Inferior parietal cortex (tissue), 1 donor: ENCODE results near the gene ADCY4.
"Not testable (repeated sequence)": the region's sequence is repeated elsewhere in the genome, so short reads cannot be mapped to it uniquely, and the experiment has no call there.

Source experiments
- DNase-seq: peaks from one replicate; pipeline ENCODE4 v3.0.0-alpha.2; 2016; ENCODE audit errors: extremely low spot score

Gene ADCY4

DNA sequence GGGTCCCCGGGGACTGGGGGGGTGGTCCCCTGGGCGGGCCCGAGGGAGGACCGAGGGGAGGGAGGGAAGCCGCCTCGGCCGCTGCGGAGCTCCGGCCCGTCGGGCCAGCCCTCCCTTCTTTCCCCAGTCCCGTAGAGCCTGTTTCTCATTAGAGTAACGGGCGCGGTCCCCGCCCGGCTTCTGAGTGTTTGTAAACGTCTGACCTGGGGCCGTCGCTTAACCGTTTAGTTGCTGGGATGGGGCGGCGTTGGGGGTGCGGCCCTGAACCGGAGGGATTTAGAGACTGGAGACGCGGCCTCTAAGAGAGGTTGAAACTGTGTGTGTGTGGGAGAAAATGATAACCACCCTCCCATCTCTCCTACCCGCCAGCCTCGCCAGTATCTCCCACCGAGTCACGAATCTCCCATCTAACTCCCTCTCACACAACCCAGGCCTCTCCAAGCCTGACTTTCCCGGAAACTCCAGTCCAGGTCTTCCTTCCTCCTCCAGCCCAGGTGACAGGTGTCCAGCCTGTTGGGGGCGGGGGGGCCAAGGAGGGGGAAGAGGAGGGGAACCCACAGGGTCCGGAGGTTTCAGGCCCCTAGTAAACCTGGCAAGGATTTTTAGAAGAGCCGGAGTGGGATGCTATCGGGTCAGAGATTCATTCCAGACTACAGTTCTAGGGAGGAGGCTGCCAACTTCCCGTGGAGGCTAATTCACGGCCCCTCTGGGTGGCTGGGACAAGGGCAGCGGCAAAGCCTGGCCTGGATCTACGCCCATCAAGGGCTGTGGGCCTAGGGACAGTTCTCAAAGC, 32.0 kb upstream of the ADCY4 start:
- DNase-seq = peak; percentile 13

GRCh38 chr14:24366413-24366720, 31.5 kb upstream of the ADCY4 start:
- no peak for DNase-seq

GRCh38 chr14:24365600-24366412, 30.9 kb upstream of the ADCY4 start:
- no peak for DNase-seq

GRCh38 chr14:24364841-24365240, 30.0 kb upstream of the ADCY4 start:
- DNase-seq = no peak

- DNase-seq = no peak
Measured at GRCh38 chr14:24363401-24363800, 28.5 kb upstream of the ADCY4 start.

DNA sequence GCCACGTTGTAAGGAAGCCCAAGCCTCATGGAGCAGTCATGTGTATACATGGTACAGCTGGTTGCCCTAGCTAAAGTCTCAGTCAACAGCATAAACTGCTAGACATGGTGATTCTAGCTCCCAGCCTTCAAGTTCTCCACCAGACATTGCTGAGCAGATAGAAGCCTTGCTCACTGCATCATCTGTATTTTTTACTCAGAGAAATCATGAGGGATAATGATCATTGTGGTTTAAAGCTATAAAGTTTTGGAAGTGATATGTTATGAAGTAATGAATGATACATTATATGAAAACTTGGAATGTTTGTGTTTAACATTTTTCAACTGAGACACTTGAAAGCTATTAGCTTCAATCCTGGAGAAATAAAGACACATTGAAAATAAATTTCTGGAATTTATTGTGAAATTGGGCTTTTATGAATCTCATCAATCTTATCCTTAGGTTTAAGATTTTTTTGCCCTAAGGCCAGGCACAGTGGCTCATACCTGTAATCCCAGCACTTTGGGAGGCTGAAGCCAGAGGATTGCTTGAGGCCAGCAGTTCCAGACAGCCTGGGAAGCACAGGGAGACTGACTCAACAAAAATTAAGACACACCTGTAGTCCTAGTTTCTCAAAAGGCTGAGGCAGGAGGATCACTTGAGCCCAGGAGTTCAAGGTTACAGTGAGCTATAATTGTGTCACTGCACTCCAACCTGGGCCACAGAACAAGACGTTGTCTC, 27.5 kb upstream of the ADCY4 start:
- no peak for DNase-seq

DNA sequence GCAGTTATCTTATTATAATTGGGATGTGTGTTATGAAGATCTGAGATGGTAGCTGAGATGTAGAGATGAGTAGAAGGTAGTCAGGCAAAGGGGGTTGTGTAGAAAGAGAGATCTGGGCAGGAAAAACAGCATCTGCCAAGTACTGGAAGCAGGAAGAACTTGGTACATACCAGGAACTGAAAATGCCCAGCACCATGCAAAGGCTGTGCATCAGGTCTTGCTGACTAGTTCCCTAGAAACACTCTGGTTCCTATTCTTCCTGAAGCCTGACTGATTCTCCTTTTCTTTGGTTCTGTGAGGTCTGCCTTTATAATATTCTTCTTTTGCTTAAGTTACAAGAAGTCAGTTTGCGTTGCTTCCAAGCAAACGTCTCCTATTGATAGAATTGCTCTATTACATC, 26.5 kb upstream of the ADCY4 start:
- DNase-seq = no peak

- DNase-seq = no peak
Measured at GRCh38 chr14:24360281-24360680, 25.4 kb upstream of the ADCY4 start.

GRCh38 chr14:24356208-24356607, 21.3 kb upstream of the ADCY4 start:
- DNase-seq = no peak

DNA sequence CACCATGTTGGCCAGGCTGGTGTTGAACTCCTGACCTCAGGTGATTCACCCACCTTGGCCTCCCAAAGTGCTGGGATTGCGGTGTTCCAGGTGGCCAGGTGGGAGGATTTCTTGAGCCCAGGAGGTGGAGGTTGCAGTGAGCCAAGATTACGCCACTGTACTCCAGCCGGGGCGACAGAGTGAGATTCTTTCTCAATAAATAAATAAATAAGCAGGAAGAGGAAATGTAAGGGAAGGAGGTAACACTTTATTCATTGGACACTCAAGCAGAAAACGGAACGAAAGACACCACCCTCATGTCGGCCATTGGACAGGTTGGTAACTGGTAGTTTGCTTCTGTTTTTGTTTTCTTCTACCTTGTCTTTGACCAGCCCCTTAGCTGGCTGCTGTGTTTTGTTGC, 20.1 kb upstream of the ADCY4 start:
- DNase-seq = no peak

- DNase-seq = not testable (repeated sequence)
Measured at GRCh38 chr14:24354482-24354825, 19.6 kb upstream of the ADCY4 start.

- no peak for DNase-seq
Measured at GRCh38 chr14:24353559-24354481, 18.9 kb upstream of the ADCY4 start.

GRCh38 chr14:24351517-24351916, 16.6 kb upstream of the ADCY4 start:
- DNase-seq = no peak

DNA sequence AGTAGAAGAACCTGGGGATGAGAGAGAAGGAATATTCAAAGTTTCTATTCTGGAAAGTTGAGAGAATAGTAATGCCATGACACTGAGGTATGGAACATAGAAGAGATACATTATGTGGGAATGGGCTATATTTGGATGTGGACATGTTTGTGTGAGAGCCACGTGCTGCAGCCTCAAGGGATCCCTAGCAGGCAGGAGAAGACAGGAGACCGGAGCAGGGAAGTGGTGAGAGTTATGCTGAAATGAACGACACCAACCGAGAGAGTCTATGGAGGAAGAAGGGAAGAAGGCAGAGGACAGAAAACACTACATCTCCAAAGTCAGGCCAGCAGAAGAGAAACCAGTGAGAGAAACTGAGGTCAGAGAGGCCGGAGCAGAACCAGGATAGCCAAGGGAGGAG, 14.9 kb upstream of the ADCY4 start:
- no peak for DNase-seq

DNA sequence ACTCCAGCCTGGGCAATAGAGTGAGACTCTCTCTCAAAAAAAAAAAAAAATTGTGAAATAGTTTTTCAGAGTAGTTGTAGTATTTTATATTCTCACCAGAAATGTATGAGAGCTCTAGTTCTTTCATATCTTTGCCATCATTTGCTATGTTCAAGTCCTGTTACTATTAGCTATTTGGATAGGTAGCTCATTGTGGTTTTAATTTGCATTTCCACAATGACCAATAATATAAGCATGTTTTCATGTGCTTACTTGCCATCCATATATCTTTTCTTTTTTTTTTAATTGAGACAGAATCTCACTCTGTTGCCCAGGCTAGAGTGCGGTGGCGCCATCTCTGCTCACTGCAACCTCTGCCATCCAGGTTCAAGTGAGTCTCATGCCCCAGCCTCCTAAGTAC, 13.3 kb upstream of the ADCY4 start:
- DNase-seq = no peak

- no peak for DNase-seq
Measured at GRCh38 chr14:24347134-24347533, 12.3 kb upstream of the ADCY4 start.

DNA sequence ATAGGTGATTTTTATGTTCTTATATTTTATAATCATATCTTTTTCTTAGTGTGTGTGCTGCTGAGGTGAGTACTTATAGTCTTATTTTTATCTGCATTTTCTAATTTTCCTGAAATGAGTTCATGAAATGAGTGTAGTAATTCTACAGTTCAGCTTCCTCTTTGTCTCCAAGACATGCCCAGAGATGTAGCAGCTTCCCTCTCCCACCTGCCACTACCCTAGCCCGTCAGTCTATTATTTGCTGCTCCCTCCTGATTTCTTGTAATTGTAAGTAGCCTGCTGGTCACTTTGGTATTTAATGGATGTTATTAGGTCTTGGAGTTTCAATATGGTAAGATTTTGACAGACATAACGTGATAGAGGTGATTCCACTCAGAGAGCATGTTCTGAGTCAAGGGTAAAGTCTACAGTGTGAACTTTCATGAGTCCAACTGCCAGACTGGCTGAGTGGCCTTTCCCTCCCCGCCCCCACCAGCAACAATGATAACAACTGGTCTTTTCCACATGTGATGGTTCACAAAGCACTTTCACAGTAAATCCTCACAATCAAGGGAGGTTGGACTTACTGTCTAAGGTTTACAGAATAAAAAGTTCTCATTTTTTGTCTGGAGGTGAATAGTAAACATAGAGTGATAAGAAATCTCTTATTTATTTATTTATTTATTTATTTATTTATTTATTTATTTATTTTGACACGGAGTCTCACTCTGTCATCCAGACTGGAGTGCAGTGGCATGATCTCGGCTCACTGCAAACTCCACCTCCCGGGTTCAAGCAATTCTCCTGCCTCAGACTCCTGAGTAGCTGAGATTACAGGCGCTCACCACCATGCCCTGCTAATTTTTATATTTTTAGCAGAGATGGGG, 9.2 kb upstream of the ADCY4 start:
- no peak for DNase-seq

GRCh38 chr14:24342889-24343288, 8.0 kb upstream of the ADCY4 start:
- DNase-seq = no peak

DNA sequence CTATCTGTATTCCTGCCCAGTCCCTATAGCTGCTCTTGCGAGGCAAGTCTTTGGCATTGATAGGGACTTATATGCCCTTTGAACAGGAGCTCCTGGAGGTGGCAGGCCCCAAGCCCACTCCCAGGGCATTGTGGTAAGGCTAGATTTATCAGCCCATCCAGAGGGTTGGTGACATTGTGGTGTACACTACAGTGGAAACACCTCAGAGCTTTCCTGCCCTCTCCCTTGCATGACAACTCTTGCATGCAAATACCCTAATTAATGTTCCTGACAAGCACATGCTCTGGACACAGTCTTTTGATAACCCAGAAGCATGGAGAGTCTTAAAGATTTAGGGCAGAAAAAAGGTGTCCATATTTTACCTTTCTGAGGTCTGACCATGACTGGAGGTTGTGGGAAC, 5.7 kb upstream of the ADCY4 start:
- no peak for DNase-seq

DNA sequence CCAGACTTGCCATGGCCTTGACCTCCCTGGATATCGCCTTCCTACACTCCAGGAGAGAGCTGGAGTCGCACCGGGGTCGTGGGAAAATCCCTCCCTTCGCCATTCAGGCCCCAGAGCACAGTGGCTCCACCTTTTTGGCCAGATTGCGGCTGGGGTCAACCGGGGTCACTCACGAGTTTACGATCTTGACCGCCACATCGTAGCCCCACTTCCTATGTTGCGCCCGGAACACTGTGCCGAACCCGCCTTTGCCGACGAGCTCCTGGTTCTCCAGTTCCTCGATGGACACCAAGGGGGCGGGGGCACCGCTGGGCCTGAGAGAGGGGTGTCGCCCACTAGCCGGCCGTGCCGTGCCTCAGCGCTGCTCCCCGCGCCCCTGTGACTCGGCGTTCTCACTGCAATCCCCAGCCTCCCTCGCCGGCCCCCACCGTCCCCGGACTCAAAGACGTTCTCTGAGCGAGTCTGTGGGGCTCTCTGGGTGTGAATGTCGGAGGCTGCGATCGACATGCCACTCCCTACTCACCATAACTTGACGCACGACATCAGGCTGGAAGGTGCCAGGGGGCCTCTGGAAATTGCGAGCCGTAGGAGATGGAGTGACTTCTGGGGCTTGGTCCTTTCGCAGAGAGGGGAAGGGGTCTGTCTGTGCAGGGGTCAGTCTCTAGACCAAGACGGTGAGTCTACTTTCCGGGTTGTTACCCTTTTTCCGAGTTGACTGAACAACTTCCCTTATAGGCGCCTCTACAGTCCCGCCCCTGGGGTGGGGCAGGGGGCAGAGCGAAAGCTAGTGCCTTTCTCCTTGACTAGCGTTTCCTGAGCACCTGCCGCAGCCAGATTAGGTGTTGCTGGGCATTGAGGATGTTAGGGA, 4.6 kb upstream of the ADCY4 start, which contains the start of gene RIPK3:
Gene RIPK3 (minus strand): TSS at position 708 of the 868 bp plus-strand sequence. CDS start 165 bp downstream, at position 543.
- no peak for DNase-seq
